SK-N-SH (cell line): ENCODE results near the gene TTC39A.

ENCODE experiments used
- ELF1 ChIP-seq: IDR thresholded peaks from 2 replicates; pipeline ENCODE4 v1.4.0; 2012
- EP300 ChIP-seq, 2 experiments: IDR thresholded peaks; 2 replicates each; pipeline versions ENCODE4 v1.4.0 to v1.6.1; 2012; ENCODE audit warnings: borderline replicate concordance in 1 of 2, low read depth in 1 of 2, low read length in 1 of 2
- EZH2phosphoT487 ChIP-seq: fragments of 200-600 bp; sonication (generic); IDR thresholded peaks from 2 replicates; pipeline ENCODE4 v1.6.1; 2017; ENCODE audit warnings: low read depth, mixed run types, mild to moderate bottlenecking, antibody characterized with exemption, moderate library complexity, borderline replicate concordance
- FOSL2 ChIP-seq: IDR thresholded peaks from 2 replicates; pipeline ENCODE4 v1.4.0; 2012; ENCODE audit warnings: low read depth, mild to moderate bottlenecking, moderate library complexity, borderline replicate concordance
- FOXJ3 ChIP-seq: sonication (generic); formaldehyde crosslinking; IDR thresholded peaks from 2 replicates; pipeline ENCODE4 v1.5.1; 2020; ENCODE audit warnings: mild to moderate bottlenecking, missing genetic modification reagents
- JUND ChIP-seq: IDR thresholded peaks from 2 replicates; pipeline ENCODE4 v1.4.0; 2012
- SIN3A ChIP-seq: IDR thresholded peaks from 2 replicates; pipeline ENCODE4 v1.6.1; 2012; ENCODE audit warnings: low read depth, mild to moderate bottlenecking, low read length, moderate library complexity, borderline replicate concordance
- TAF1 ChIP-seq: IDR thresholded peaks from 2 replicates; pipeline ENCODE4 v1.6.1; 2012; ENCODE audit warnings: low read depth, mild to moderate bottlenecking, low read length, moderate library complexity, borderline replicate concordance
- TEAD4 ChIP-seq: IDR thresholded peaks from 2 replicates; pipeline ENCODE4 v1.4.0; 2012; ENCODE audit warnings: mild to moderate bottlenecking, borderline replicate concordance; ENCODE audit not compliant: insufficient read depth
- YY1 ChIP-seq: IDR thresholded peaks from 2 replicates; pipeline ENCODE4 v1.4.0; 2012; ENCODE audit warnings: low read depth, mild to moderate bottlenecking
- TF ChIP-seq, protein P1 (sequence below): IDR thresholded peaks from 2 replicates; pipeline ENCODE4 v1.4.0; 2012; ENCODE audit warnings: low read depth
- TF ChIP-seq, protein P2 (sequence below): fragments of 200-600 bp; sonication (generic); IDR thresholded peaks from 2 replicates; pipeline ENCODE4 v1.6.1; 2017; ENCODE audit warnings: antibody characterized with exemption, mild to moderate bottlenecking, moderate library complexity
- TF ChIP-seq, protein P3 (sequence below): fragments of 150-350 bp; IDR thresholded peaks from 2 replicates; pipeline ENCODE4 v1.6.1; 2016; ENCODE audit warnings: mild to moderate bottlenecking, low read depth, low read length
- TF ChIP-seq, protein P4 (sequence below): IDR thresholded peaks from 2 replicates; pipeline ENCODE4 v1.4.0; 2012; ENCODE audit warnings: low read depth, borderline replicate concordance

DNA sequence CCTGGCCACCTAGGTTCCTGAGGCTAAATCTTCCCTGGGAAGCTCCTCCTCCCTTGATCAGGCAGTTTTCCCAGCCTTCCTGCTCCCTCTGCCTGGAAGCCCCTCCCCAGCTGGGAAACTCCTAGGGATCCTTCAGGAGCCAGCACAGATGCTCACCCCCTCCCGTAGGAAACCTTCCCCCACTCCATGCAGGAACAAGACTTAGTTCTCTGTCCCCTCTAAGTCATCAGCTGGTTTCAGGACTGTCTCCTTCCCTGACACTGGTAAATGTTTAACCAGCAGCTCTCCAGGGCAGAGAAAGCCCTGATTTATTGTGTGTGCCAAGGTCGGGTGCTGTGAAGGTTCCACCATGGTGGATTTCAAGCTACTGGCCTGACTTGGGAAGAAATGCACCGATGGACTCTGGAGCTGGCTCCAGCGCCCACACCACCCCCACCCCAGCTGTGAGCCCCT lies 25.0 kb downstream of the TTC39A start:
- TF ChIP-seq, protein P1, sequence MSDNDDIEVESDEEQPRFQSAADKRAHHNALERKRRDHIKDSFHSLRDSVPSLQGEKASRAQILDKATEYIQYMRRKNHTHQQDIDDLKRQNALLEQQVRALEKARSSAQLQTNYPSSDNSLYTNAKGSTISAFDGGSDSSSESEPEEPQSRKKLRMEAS, result no peak
- no peak for TF ChIP-seq EP300 (IDR thresholded peaks at IDR 0.05; ENCODE audit: borderline replicate concordance in 1 of 2, low read depth in 1 of 2, low read length in 1 of 2)
- TF ChIP-seq, protein P2, sequence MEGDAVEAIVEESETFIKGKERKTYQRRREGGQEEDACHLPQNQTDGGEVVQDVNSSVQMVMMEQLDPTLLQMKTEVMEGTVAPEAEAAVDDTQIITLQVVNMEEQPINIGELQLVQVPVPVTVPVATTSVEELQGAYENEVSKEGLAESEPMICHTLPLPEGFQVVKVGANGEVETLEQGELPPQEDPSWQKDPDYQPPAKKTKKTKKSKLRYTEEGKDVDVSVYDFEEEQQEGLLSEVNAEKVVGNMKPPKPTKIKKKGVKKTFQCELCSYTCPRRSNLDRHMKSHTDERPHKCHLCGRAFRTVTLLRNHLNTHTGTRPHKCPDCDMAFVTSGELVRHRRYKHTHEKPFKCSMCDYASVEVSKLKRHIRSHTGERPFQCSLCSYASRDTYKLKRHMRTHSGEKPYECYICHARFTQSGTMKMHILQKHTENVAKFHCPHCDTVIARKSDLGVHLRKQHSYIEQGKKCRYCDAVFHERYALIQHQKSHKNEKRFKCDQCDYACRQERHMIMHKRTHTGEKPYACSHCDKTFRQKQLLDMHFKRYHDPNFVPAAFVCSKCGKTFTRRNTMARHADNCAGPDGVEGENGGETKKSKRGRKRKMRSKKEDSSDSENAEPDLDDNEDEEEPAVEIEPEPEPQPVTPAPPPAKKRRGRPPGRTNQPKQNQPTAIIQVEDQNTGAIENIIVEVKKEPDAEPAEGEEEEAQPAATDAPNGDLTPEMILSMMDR, result no peak
- TF ChIP-seq, protein P3, sequence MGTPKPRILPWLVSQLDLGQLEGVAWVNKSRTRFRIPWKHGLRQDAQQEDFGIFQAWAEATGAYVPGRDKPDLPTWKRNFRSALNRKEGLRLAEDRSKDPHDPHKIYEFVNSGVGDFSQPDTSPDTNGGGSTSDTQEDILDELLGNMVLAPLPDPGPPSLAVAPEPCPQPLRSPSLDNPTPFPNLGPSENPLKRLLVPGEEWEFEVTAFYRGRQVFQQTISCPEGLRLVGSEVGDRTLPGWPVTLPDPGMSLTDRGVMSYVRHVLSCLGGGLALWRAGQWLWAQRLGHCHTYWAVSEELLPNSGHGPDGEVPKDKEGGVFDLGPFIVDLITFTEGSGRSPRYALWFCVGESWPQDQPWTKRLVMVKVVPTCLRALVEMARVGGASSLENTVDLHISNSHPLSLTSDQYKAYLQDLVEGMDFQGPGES, result no peak
- no peak for TF ChIP-seq FOSL2
- TF ChIP-seq TEAD4, result no peak
- TF ChIP-seq FOXJ3, result no peak
- no peak for TF ChIP-seq TAF1
- TF ChIP-seq, protein P4, sequence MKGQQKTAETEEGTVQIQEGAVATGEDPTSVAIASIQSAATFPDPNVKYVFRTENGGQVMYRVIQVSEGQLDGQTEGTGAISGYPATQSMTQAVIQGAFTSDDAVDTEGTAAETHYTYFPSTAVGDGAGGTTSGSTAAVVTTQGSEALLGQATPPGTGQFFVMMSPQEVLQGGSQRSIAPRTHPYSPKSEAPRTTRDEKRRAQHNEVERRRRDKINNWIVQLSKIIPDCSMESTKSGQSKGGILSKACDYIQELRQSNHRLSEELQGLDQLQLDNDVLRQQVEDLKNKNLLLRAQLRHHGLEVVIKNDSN, result no peak
- TF ChIP-seq ELF1, result no peak
- no peak for TF ChIP-seq EZH2phosphoT487
- TF ChIP-seq JUND, result no peak
- no peak for TF ChIP-seq SIN3A
- no peak for TF ChIP-seq YY1
